OCI-LY7 (cell line): Measurements from ENCODE around the gene MARVELD3.

Experiments used
- CTCF ChIP-seq: fragments of 200-600 bp; sonication (generic); conservative IDR thresholded peaks from 2 replicates; pipeline ENCODE4 v1.5.1; 2014; ENCODE audit warnings: mild to moderate bottlenecking, antibody characterized with exemption, low read length, moderate library complexity, mixed read lengths
- EZH2phosphoT487 ChIP-seq: fragments of 200-600 bp; sonication (generic); IDR thresholded peaks from 2 replicates; pipeline ENCODE4 v1.6.1; 2018; ENCODE audit warnings: low read depth, borderline replicate concordance, mild to moderate bottlenecking, mixed run types, antibody characterized with exemption, low read length, moderate library complexity, mixed read lengths

- TF ChIP-seq CTCF (no peak), EZH2phosphoT487 (no peak)
Measured at GRCh38 chr16:71629278-71630016, 3.5 kb downstream of the MARVELD3 start.
